ENCODE results near the gene ZNF446. TPM values are rescaled to one million over a fixed set of nuclear protein-coding genes. Genes with fewer than 3 reads are reported as not detected.

The ZNF446 gene
- total RNA-seq, 1 experiment from 2014 or later: 9.7 TPM

DNA sequence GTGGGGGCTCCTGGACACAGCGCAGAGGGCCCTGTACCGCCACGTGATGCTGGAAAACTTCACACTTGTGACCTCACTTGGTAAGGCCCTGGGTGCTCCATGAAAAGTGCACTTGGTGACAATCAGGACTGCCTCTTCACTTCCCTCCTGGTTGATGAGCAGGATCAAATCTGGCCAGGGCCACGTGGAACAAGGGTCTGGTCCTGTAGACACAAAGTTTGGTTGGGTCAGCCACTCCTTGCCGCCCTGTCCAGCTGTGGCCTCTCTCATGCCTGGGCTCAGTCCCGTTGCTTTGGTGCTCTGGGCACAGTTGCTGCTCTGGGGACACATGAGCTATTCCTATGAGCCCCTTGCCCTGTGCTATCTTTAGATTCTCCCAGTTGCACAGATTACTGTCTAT, 22.4 kb upstream of the ZNF446 start:
- intact Hi-C loops (cut with micrococcal nuclease; ENCODE audit: unreplicated experiment): no loop called here
- Histone ChIP-seq H3K9me3 (peaks cover 13% of the 10 kb centered on the region), H3K4me1 (peaks cover 3% of the 10 kb centered on the region; the same call in 1 of the 2 replicates), H3K27me3 (replicated peaks; ENCODE audit: control insufficient read depth, insufficient read depth, low read length) (no peaks in the 10 kb centered on the region), H3K36me3 (ENCODE audit: control insufficient read depth, insufficient read depth, low read length) (no peaks in the 10 kb centered on the region), H3K4me3 (ENCODE audit: low read depth, low read length) (no peak overlapping the region)
- CTCF ChIA-PET: no interaction called here
- H3K27ac Mint-ChIP-seq (ENCODE audit: unreplicated experiment): no peak overlapping the region
- TF ChIP-seq CTCF (IDR thresholded peaks at IDR 0.05; ENCODE audit: insufficient read depth in 1 of 2, low read depth in 1 of 2, low read length in 1 of 2, severe bottlenecking in 1 of 2, unreplicated experiment in 1 of 2): no peak
- no peaks in the 10 kb centered on the region for H3K27me3 Mint-ChIP-seq (ENCODE audit: insufficient read depth, unreplicated experiment)
- H3K36me3 Mint-ChIP-seq (ENCODE audit: insufficient read depth, unreplicated experiment): no peaks in the 10 kb centered on the region
- H3K4me1 Mint-ChIP-seq (ENCODE audit: low read depth, unreplicated experiment): peaks cover 19% of the 10 kb centered on the region
- no TSS peak for BruUV-seq (replicated peaks)
- H3K9me3 Mint-ChIP-seq (ENCODE audit: unreplicated experiment): peaks cover 7% of the 10 kb centered on the region
- no peak for DNase-seq
- no peak overlapping the region for H3K4me3 Mint-ChIP-seq (ENCODE audit: unreplicated experiment)
- POLR2A ChIA-PET: no interaction called here

- no TSS peak for BruUV-seq (replicated peaks)
- POLR2A ChIA-PET: no interaction called here
- Mint-ChIP-seq H3K27me3 (ENCODE audit: insufficient read depth, unreplicated experiment) (no peaks in the 10 kb centered on the region), H3K4me1 (ENCODE audit: low read depth, unreplicated experiment) (peaks cover 19% of the 10 kb centered on the region), H3K27ac (ENCODE audit: unreplicated experiment) (no peak overlapping the region), H3K4me3 (ENCODE audit: unreplicated experiment) (no peak overlapping the region), H3K9me3 (ENCODE audit: unreplicated experiment) (no peaks in the 10 kb centered on the region), H3K36me3 (ENCODE audit: insufficient read depth, unreplicated experiment) (no peaks in the 10 kb centered on the region)
- no peaks in the 10 kb centered on the region for H3K9me3 ChIP-seq
- CTCF ChIA-PET: no interaction called here
- no peaks in the 10 kb centered on the region for H3K36me3 ChIP-seq (ENCODE audit: control insufficient read depth, insufficient read depth, low read length)
- DNase-seq: no peak
- TF ChIP-seq CTCF (IDR thresholded peaks at IDR 0.05; ENCODE audit: insufficient read depth in 1 of 2, low read depth in 1 of 2, low read length in 1 of 2, severe bottlenecking in 1 of 2, unreplicated experiment in 1 of 2): no peak
- H3K27me3 ChIP-seq (replicated peaks; ENCODE audit: control insufficient read depth, insufficient read depth, low read length): no peaks in the 10 kb centered on the region
- peaks cover 3% of the 10 kb centered on the region; the same call in 1 of the 2 replicates for H3K4me1 ChIP-seq
- intact Hi-C loops (cut with micrococcal nuclease; ENCODE audit: unreplicated experiment): no loop called here
- H3K4me3 ChIP-seq (ENCODE audit: low read depth, low read length): no peak overlapping the region
Observed at GRCh38 chr19:58455306-58455705, 20.8 kb upstream of the ZNF446 start.

DNA sequence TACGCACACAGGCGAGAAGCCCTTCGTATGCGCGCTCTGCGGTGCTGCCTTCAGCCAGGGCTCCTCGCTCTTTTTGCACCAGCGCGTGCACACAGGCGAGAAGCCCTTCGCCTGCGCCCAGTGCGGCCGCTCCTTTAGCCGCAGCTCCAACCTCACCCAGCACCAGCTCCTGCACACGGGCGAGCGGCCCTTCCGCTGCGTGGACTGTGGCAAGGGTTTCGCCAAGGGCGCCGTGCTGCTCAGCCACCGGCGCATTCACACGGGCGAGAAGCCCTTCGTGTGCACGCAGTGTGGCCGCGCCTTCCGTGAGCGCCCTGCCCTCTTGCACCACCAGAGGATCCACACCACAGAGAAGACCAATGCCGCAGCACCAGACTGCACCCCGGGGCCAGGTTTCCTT, 20.0 kb upstream of the ZNF446 start:
- TF ChIP-seq CTCF (IDR thresholded peaks at IDR 0.05; ENCODE audit: insufficient read depth in 1 of 2, low read depth in 1 of 2, low read length in 1 of 2, severe bottlenecking in 1 of 2, unreplicated experiment in 1 of 2): no peak

More for the DNA sequence above, 20.0 kb upstream of the ZNF446 start:
- Histone ChIP-seq H3K9me3 (no peaks in the 10 kb centered on the region), H3K27me3 (replicated peaks; ENCODE audit: control insufficient read depth, insufficient read depth, low read length) (no peaks in the 10 kb centered on the region), H3K4me1 (peaks cover 3% of the 10 kb centered on the region; the same call in 1 of the 2 replicates), H3K36me3 (ENCODE audit: control insufficient read depth, insufficient read depth, low read length) (no peaks in the 10 kb centered on the region), H3K4me3 (ENCODE audit: low read depth, low read length) (no peak overlapping the region)
- Mint-ChIP-seq H3K4me1 (ENCODE audit: low read depth, unreplicated experiment) (peaks cover 12% of the 10 kb centered on the region), H3K9me3 (ENCODE audit: unreplicated experiment) (no peaks in the 10 kb centered on the region), H3K27me3 (ENCODE audit: insufficient read depth, unreplicated experiment) (no peaks in the 10 kb centered on the region), H3K4me3 (ENCODE audit: unreplicated experiment) (no peak overlapping the region), H3K27ac (ENCODE audit: unreplicated experiment) (no peak overlapping the region), H3K36me3 (ENCODE audit: insufficient read depth, unreplicated experiment) (no peaks in the 10 kb centered on the region)
- ChIA-PET CTCF (no interaction called here), POLR2A (no interaction called here)
- no TSS peak for BruUV-seq (replicated peaks)
- no peak for DNase-seq
- intact Hi-C loops (cut with micrococcal nuclease; ENCODE audit: unreplicated experiment): no loop called here

Measured in Caco-2 (cell line).